GOT3 (cell line): Measurements from ENCODE around the gene VIPR1.
A peak's percentile ranks its signal among the peaks of the same experiment; 100 is the strongest.

Source experiments
- DNase-seq: peaks from one replicate; lab custom pipeline; 2025; ENCODE audit warnings: mixed read lengths; lab: John Stamatoyannopoulos, UW

VIPR1 gene

DNA sequence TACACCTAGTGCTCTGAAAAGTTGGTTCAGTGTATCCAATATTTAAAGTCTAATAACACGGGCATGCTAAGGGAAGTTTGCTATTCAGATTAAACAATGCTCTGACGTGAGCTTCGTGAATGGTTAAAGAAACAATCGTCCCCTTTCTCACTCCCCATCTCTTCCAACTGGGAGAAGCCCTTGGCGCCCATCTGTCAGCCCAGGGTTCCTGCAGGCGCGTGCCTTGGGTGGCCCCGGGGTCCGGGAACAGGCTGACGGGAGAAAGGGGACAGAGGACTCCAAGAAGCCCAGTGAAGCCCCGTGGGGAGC lies 78.9 kb downstream of the VIPR1 start:
- DNase-seq = no peak

DNA sequence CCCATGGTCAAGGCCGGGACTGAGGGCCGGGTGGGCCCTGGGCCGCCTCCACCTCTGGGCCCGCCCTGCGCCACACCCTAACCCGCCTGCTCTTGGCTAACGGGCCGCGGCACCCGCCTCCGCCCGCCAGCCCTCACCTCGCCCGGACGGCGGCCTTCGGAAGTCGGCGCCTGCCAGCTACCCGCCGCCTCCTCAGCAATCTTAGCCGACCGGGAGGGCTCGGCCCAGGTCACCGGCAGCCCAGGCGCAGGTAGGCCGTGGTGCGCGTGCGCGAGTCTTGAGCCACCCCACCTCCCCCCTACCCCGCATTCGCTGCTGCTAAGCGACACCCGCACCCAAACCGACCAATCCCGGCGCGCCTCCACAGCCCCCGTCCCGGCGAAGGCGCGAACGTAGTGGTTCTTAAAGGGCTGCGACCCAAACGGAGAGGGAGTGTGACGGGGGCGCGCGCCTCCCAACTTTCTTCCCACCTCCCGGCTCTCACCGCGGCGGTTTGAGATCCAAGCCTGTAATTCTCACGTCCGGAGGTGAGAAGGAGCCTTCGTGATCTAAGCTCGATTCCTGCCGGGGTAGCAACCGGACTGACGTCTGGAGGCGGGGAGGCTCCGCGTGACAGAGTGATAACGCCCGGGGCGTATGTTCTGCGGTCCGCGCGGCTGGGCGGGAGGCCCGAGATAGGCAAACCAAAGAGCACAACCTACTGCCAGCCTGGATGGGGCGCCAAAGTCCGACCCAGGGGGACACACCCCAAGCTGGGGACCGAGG lies 79.4 kb downstream of the VIPR1 start, which contains the start of gene SEC22C:
Gene SEC22C (minus strand): TSS at position 259 of the 765 bp plus-strand sequence. CDS start 12,921 bp downstream, outside the sequence.
- peak; percentile 60 for DNase-seq

DNA sequence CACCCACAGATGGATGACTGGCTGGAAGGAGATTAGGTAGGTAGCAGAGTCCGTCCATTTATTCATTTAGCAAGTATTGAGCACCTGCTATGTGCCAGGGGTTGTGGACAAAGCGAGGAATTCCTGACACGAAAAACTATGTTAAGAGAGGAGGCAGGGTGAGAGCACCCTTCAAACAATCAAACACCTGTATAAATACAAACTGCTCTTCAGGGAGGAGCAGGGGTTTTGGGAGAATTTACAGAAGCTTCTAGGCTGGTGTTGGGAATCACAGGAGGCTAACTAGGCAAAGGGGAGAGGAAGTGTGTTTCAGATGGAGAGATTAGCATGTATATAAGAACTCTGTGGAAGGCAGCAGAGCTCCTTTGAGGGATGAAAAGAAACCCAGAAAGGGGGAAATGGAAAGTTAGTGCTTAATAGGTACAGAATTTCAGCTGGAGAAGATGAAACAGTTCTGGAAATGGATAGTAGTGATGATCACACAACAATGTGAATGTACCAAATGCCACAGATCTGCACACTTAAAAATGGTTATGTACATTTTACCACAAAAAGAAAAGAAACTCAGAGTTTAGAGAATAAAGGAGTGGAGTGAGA lies 80.1 kb downstream of the VIPR1 start:
- DNase-seq = no peak
